Measurements from ENCODE around the gene POU3F1.

- TF ChIP-seq CTCF (IDR thresholded peaks at IDR 0.05): no peak
- TF ChIP-seq EHMT2 (IDR thresholded peaks at IDR 0.05; ENCODE audit: low read depth): no peak
- TF ChIP-seq HMGXB4 (CRISPR knock-in tag; IDR thresholded peaks at IDR 0.05; ENCODE audit: borderline replicate concordance): no peak
Measured at GRCh38 chr1:38083541-38083940, 36.9 kb upstream of the POU3F1 start.

Data from A549 (cell line).